GDM1 (cell line): ENCODE data around the gene RBP2.
A peak's percentile ranks its signal among the peaks of the same experiment; 100 is the strongest.
"Not testable (repeated sequence)": the region's sequence is repeated elsewhere in the genome, so short reads cannot be mapped to it uniquely, and the experiment has no call there.

Experiments
- DNase-seq: peaks from one replicate; lab custom pipeline; 2025; lab: John Stamatoyannopoulos, UW

The RBP2 gene

GRCh38 chr3:139443186-139443585 lies 33.1 kb downstream of the RBP2 start:
- no peak for DNase-seq

GRCh38 chr3:139441656-139442055 lies 34.7 kb downstream of the RBP2 start:
- DNase-seq, result no peak

- DNase-seq, result no peak
These were observed 35.4 kb downstream of the RBP2 start for GRCh38 chr3:139440639-139441556.

GRCh38 chr3:139439278-139439677 lies 37.0 kb downstream of the RBP2 start:
- DNase-seq, result no peak

- DNase-seq, result no peak
These were observed 41.5 kb downstream of the RBP2 start for GRCh38 chr3:139434764-139435307.

- DNase-seq, result no peak
These were observed 42.1 kb downstream of the RBP2 start for GRCh38 chr3:139434228-139434627.

GRCh38 chr3:139433089-139433488 lies 43.2 kb downstream of the RBP2 start:
- no peak for DNase-seq

- no peak for DNase-seq
These were observed 45.8 kb downstream of the RBP2 start for GRCh38 chr3:139430493-139430892.

- peak; percentile 4 for DNase-seq
These were observed 48.8 kb downstream of the RBP2 start for GRCh38 chr3:139427283-139428060.

GRCh38 chr3:139425745-139426400 lies 50.4 kb downstream of the RBP2 start:
- DNase-seq, result no peak

GRCh38 chr3:139423232-139423631 lies 53.1 kb downstream of the RBP2 start:
- DNase-seq, result no peak

GRCh38 chr3:139421460-139421859 lies 54.9 kb downstream of the RBP2 start:
- no peak for DNase-seq

- no peak for DNase-seq
These were observed 55.3 kb downstream of the RBP2 start for GRCh38 chr3:139421040-139421439.

- no peak for DNase-seq
These were observed 58.2 kb downstream of the RBP2 start for GRCh38 chr3:139418144-139418543.

GRCh38 chr3:139416275-139416674 lies 60.0 kb downstream of the RBP2 start:
- DNase-seq, result no peak

GRCh38 chr3:139414608-139415224 lies 61.6 kb downstream of the RBP2 start:
- DNase-seq, result no peak

GRCh38 chr3:139412891-139413290 lies 63.4 kb downstream of the RBP2 start:
- not testable (repeated sequence) for DNase-seq
